ENCODE data around the gene DGKE. TPM values are rescaled to one million over a fixed set of nuclear protein-coding genes. Genes with fewer than 3 reads are reported as not detected.

The DGKE gene
- total RNA-seq, 1 experiment from 2014 or later, result 19.1 TPM

DNA sequence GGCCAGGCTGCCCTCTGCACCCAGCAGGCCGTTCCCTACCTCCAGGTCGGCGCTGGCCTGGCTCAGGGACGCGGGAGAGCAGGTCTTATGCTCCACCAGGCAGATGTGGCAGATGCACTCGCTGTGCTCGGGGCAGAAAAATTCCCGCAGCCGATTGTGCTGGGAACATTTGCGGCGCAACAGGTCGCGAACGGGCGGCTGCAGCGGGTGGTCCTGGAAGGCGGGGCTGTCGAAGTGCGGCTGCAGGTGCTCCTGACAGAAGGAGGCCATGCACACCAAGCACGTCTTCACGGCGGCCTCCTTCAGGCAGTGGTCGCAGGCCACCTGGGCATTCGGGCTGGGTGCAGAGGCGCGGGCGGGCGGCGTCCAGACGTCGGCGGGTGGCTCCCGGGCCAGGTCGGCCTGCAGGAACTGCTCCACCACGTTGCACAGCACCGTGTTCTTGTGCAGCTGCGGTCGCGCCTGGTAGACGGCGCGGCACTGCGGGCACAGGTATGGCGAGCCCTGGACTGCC lies 79.5 kb downstream of the DGKE start:
- H3K4me3 ChIP-seq (ENCODE audit: low read depth in 2 of 2, low read length in 2 of 2), result peak overlapping the region; percentile 78 to 81
- H3K36me3 ChIP-seq (ENCODE audit: control insufficient read depth, insufficient read depth, low read length), result peaks cover 4% of the 10 kb centered on the region; the same call in 1 of the 2 replicates
- BruUV-seq (replicated peaks), result no TSS peak
- H3K27me3 ChIP-seq (ENCODE audit: control insufficient read depth, insufficient read depth, low read length), result no peaks in the 10 kb centered on the region
- ChIA-PET CTCF (interaction anchor here (0.6 to 1.5 kb wide), 2 partner anchors 94 to 684 kb away, joined by 3 to 6 read pairs; no protein-coding TSS in a partner anchor), POLR2A (interaction anchor here (0.7 to 1.1 kb wide), 4 partner anchors 10 to 506 kb away, joined by 3 read pairs; no protein-coding TSS in a partner anchor)
- peak overlapping the region; percentile 99 for H3K27ac ChIP-seq (ENCODE audit: low read length)
- H3K4me1 ChIP-seq (ENCODE audit: control insufficient read depth, insufficient read depth, low read length), result peaks cover 30% of the 10 kb centered on the region
- in situ Hi-C loops (cut with HindIII; ENCODE audit: low pct_unique_long_range_greater_than_20kb, low sequenced_read_pairs), result no loop called here
- peaks cover 11% of the 10 kb centered on the region; the same call in 1 of the 2 replicates for H3K9me3 ChIP-seq (ENCODE audit: control insufficient read depth, insufficient read depth, low read depth, low read length)
- intact Hi-C loops (cut with micrococcal nuclease; ENCODE audit: unreplicated experiment), result no loop called here
- TF ChIP-seq, protein P1, sequence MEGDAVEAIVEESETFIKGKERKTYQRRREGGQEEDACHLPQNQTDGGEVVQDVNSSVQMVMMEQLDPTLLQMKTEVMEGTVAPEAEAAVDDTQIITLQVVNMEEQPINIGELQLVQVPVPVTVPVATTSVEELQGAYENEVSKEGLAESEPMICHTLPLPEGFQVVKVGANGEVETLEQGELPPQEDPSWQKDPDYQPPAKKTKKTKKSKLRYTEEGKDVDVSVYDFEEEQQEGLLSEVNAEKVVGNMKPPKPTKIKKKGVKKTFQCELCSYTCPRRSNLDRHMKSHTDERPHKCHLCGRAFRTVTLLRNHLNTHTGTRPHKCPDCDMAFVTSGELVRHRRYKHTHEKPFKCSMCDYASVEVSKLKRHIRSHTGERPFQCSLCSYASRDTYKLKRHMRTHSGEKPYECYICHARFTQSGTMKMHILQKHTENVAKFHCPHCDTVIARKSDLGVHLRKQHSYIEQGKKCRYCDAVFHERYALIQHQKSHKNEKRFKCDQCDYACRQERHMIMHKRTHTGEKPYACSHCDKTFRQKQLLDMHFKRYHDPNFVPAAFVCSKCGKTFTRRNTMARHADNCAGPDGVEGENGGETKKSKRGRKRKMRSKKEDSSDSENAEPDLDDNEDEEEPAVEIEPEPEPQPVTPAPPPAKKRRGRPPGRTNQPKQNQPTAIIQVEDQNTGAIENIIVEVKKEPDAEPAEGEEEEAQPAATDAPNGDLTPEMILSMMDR (IDR thresholded peaks at IDR 0.05), result no peak
- TF ChIP-seq TCF7L2 (IDR thresholded peaks at IDR 0.05; ENCODE audit: low read depth, low read length) (no peak), POLR2AphosphoS5 (IDR thresholded peaks at IDR 0.05; ENCODE audit: low read depth, low read length) (no peak), REST (IDR thresholded peaks at IDR 0.05; ENCODE audit: insufficient read depth in 1 of 2, low read depth in 2 of 2, low read length in 1 of 2) (no peak), SIN3A (IDR thresholded peaks at IDR 0.05; ENCODE audit: borderline replicate concordance, insufficient read depth, low read depth, low read length) (no peak)
- peak; percentile 69 for ATAC-seq
- no peak for DNase-seq (ENCODE audit: low read depth, low spot score)

- ATAC-seq, result peak; percentile 92
- CTCF ChIA-PET, result interaction anchor here (0.6 to 1.5 kb wide), 2 partner anchors 95 to 685 kb away, joined by 3 to 6 read pairs; no protein-coding TSS in a partner anchor
- Histone ChIP-seq H3K27ac (ENCODE audit: low read length) (peak within 1 kb of the TSS; percentile 99), H3K27me3 (ENCODE audit: control insufficient read depth, insufficient read depth, low read length) (no peaks in the 10 kb centered on the region), H3K9me3 (ENCODE audit: control insufficient read depth, insufficient read depth, low read depth, low read length) (peaks cover 11% of the 10 kb centered on the region; the same call in 1 of the 2 replicates), H3K4me3 (ENCODE audit: low read depth in 2 of 2, low read length in 2 of 2) (peak within 1 kb of the TSS; percentile 78 to 81), H3K36me3 (ENCODE audit: control insufficient read depth, insufficient read depth, low read length) (peaks cover 4% of the 10 kb centered on the region; the same call in 1 of the 2 replicates), H3K4me1 (ENCODE audit: control insufficient read depth, insufficient read depth, low read length) (peaks cover 30% of the 10 kb centered on the region)
- DNase-seq (ENCODE audit: low read depth, low spot score), result peak; percentile 47
- intact Hi-C loops (cut with micrococcal nuclease; ENCODE audit: unreplicated experiment) (no loop called here), in situ Hi-C loops (cut with HindIII; ENCODE audit: low pct_unique_long_range_greater_than_20kb, low sequenced_read_pairs) (no loop called here)
- TSS peak; percentile 99 for BruUV-seq (replicated peaks)
- POLR2A ChIA-PET, result interaction anchor here (0.6 to 1.1 kb wide), 5 partner anchors 10 to 507 kb away, joined by 3 to 7 read pairs (median 3); no protein-coding TSS in a partner anchor
- TF ChIP-seq POLR2AphosphoS5 (IDR thresholded peaks at IDR 0.05; ENCODE audit: low read depth, low read length) (peak; percentile 100), TCF7L2 (IDR thresholded peaks at IDR 0.05; ENCODE audit: low read depth, low read length) (no peak), SIN3A (IDR thresholded peaks at IDR 0.05; ENCODE audit: borderline replicate concordance, insufficient read depth, low read depth, low read length) (peak; percentile 98), REST (IDR thresholded peaks at IDR 0.05; ENCODE audit: insufficient read depth in 1 of 2, low read depth in 2 of 2, low read length in 1 of 2) (peak in 1 of 2 experiments; percentile 20; a peak in 2 of 4 replicates)
- TF ChIP-seq, protein P1 (IDR thresholded peaks at IDR 0.05), result no peak
Measured at GRCh38 chr17:56913867-56914580, 80.1 kb downstream of the DGKE start, which contains the start of gene TRIM25. TRIM25 (minus strand) TSS chr17:56914049; CDS start chr17:56913988, 61 bp downstream.
